DND-41 (cell line): Measurements from ENCODE around the gene NOXRED1.
"Not testable (repeated sequence)": the region's sequence is repeated elsewhere in the genome, so short reads cannot be mapped to it uniquely, and the experiment has no call there.

Source experiments
- ATAC-seq: fragments of 200-7000 bp; cut with Tn5 transposase; 3 replicates; pipeline ENCODE4 v1.9.1; 2021; ENCODE audit warnings: low read depth; ENCODE audit not compliant: insufficient read depth
- DNase-seq: peaks from one replicate; pipeline ENCODE4 v3.0.0-alpha.2; 2020
- H2AFZ ChIP-seq: 2 replicates; pipeline ENCODE4 v1.6.0; 2012; ENCODE audit warnings: low read depth, low read length
- H3K27ac ChIP-seq: 2 replicates; pipeline ENCODE4 v1.5.1; 2012; ENCODE audit warnings: low read length, inconsistent platforms
- H3K27me3 ChIP-seq: fragments of 200-600 bp; sonication (generic); 2 replicates; pipeline ENCODE4 v1.6.0; 2012; ENCODE audit warnings: low read length, mild to moderate bottlenecking, inconsistent platforms; ENCODE audit not compliant: insufficient read depth, poor library complexity
- H3K36me3 ChIP-seq: 2 replicates; pipeline ENCODE4 v1.5.1; 2012; ENCODE audit warnings: low read length, inconsistent platforms; ENCODE audit not compliant: insufficient read depth
- H3K4me1 ChIP-seq: 2 replicates; pipeline ENCODE4 v1.5.1; 2012; ENCODE audit warnings: mild to moderate bottlenecking, low read length; ENCODE audit not compliant: insufficient read depth
- H3K4me2 ChIP-seq: 2 replicates; pipeline ENCODE4 v1.6.0; 2012; ENCODE audit warnings: mild to moderate bottlenecking, moderate library complexity, low read length, inconsistent platforms; ENCODE audit not compliant: insufficient read depth
- H3K4me3 ChIP-seq, 2 experiments: fragments of 200-600 bp in 1 of 2; shearing (Covaris generic) in 1 of 2; 2 replicates each; pipeline ENCODE4 v1.5.1; 2012 to 2016; ENCODE audit warnings: inconsistent platforms in 2 of 2, low read length in 2 of 2, mild to moderate bottlenecking in 2 of 2, low read depth in 1 of 2, moderate library complexity in 1 of 2
- H3K79me2 ChIP-seq: 2 replicates; pipeline ENCODE4 v1.6.0; 2012; ENCODE audit warnings: low read length, inconsistent platforms; ENCODE audit not compliant: insufficient read depth
- H3K9ac ChIP-seq: 2 replicates; pipeline ENCODE4 v1.6.0; 2012; ENCODE audit warnings: low read depth, mild to moderate bottlenecking, inconsistent platforms, low read length, moderate library complexity
- H3K9me3 ChIP-seq: 2 replicates; pipeline ENCODE4 v1.5.1; 2012; ENCODE audit warnings: low read length, moderate library complexity, mild to moderate bottlenecking, inconsistent platforms; ENCODE audit not compliant: insufficient read depth, severe bottlenecking
- H4K20me1 ChIP-seq: 2 replicates; pipeline ENCODE4 v1.6.0; 2012; ENCODE audit warnings: low read length; ENCODE audit not compliant: insufficient read depth
- EZH2 ChIP-seq: IDR thresholded peaks from 3 replicates; pipeline ENCODE4 v1.6.1; 2012; ENCODE audit warnings: borderline replicate concordance, low read depth, mild to moderate bottlenecking, moderate library complexity, low read length, inconsistent platforms; ENCODE audit not compliant: severe bottlenecking
- TF ChIP-seq, protein P1 (sequence below): IDR thresholded peaks from 2 replicates; pipeline ENCODE4 v1.5.1; 2012; ENCODE audit warnings: borderline replicate concordance, low read length, moderate library complexity, mild to moderate bottlenecking; ENCODE audit not compliant: poor library complexity, severe bottlenecking; ENCODE audit errors: extremely low read depth

NOXRED1 gene

DNA sequence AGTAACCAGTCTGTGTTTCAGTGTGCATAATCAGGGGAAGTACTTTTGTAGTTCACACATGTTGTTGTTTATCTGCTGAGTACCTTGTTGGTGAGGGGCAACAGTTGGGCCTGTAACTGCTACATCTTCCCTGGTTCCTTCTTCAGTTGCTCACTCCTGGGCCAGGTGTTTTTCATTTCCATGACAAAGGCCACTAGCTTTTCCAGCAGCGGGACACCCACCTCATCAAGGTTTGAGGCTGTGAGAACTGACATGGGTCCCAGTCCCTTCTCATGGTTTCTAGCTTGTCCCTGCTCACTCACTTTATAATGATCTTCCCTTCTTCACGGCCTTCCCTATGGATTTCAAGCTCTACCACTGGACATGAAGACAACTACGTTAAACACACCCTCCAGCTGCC lies 1.5 kb upstream of the NOXRED1 start:
- Histone ChIP-seq H3K27ac (no peak overlapping the region), H3K4me2 (no peak overlapping the region)

DNA sequence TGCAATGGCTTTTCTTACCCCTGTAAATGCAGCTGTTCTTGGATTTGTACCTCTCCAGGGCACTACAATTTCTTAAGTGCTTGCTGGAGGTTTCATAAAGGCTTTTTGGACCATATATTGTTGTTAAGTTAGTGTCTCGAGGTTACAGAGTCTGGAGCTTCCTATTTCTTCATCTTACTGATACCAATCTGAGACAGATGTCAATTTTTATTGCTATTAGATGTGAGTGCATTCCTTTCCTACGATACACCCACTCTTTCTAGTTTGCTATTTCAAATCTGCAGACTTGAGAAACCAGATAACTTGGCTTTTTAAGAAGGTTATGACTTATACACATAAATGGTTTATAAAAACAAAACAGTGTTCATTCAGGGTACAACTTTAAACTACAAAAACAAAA lies 2.1 kb downstream of the NOXRED1 start:
- Histone ChIP-seq H3K36me3 (peaks cover 34% of the 10 kb centered on the region), H3K79me2 (no peaks in the 10 kb centered on the region), H3K4me1 (no peaks in the 10 kb centered on the region), H3K27me3 (no peaks in the 10 kb centered on the region), H3K4me2 (no peak overlapping the region), H3K9ac (no peak overlapping the region), H2AFZ (no peak overlapping the region), H3K9me3 (peaks cover 6% of the 10 kb centered on the region), H3K4me3 (no peak overlapping the region), H4K20me1 (no peaks in the 10 kb centered on the region), H3K27ac (no peak overlapping the region)
- TF ChIP-seq, protein P1, sequence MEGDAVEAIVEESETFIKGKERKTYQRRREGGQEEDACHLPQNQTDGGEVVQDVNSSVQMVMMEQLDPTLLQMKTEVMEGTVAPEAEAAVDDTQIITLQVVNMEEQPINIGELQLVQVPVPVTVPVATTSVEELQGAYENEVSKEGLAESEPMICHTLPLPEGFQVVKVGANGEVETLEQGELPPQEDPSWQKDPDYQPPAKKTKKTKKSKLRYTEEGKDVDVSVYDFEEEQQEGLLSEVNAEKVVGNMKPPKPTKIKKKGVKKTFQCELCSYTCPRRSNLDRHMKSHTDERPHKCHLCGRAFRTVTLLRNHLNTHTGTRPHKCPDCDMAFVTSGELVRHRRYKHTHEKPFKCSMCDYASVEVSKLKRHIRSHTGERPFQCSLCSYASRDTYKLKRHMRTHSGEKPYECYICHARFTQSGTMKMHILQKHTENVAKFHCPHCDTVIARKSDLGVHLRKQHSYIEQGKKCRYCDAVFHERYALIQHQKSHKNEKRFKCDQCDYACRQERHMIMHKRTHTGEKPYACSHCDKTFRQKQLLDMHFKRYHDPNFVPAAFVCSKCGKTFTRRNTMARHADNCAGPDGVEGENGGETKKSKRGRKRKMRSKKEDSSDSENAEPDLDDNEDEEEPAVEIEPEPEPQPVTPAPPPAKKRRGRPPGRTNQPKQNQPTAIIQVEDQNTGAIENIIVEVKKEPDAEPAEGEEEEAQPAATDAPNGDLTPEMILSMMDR: no peak
- no peak for TF ChIP-seq EZH2
- ATAC-seq (no peak), DNase-seq (no peak)

More for the DNA sequence above, 1.5 kb upstream of the NOXRED1 start:
- ATAC-seq (no peak), DNase-seq (no peak)
- Histone ChIP-seq H4K20me1 (no peaks in the 10 kb centered on the region), H2AFZ (no peak overlapping the region), H3K27me3 (no peaks in the 10 kb centered on the region), H3K79me2 (no peaks in the 10 kb centered on the region), H3K9ac (no peak overlapping the region), H3K4me3 (no peak overlapping the region), H3K4me1 (no peaks in the 10 kb centered on the region), H3K36me3 (peaks cover 70% of the 10 kb centered on the region), H3K9me3 (peaks cover 2% of the 10 kb centered on the region)
- TF ChIP-seq, protein P1: no peak
- TF ChIP-seq EZH2: no peak

DNA sequence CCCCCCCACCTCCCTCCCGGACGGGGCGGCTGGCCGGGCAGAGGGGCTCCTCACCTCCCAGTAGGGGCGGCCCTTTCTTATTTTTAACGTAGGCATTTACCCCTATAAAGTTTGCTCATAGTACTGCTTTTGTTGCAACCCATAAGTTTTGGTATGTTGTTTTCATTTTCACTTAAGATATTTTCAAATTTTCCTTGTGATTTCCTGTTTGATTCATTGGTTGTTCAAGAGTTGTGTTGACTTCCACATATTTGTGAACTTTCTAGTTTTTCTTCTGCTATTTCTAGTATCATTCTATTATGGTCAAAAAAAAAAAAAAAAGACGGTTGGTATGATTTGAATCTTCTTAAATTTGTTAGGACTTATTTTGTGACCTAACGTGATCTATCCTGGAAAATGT lies 6.5 kb downstream of the NOXRED1 start:
- TF ChIP-seq EZH2: no peak
- TF ChIP-seq, protein P1: no peak
- H4K20me1 ChIP-seq: no peaks in the 10 kb centered on the region
- no peak overlapping the region for H2AFZ ChIP-seq
- ATAC-seq: no peak
- no peaks in the 10 kb centered on the region for H3K27me3 ChIP-seq
- H3K9me3 ChIP-seq: peaks cover 6% of the 10 kb centered on the region
- no peak overlapping the region for H3K4me3 ChIP-seq
- no peaks in the 10 kb centered on the region for H3K36me3 ChIP-seq
- H3K9ac ChIP-seq: no peak overlapping the region
- DNase-seq: no peak
- no peaks in the 10 kb centered on the region for H3K4me1 ChIP-seq
- H3K4me2 ChIP-seq: no peak overlapping the region
- H3K79me2 ChIP-seq: no peaks in the 10 kb centered on the region
- H3K27ac ChIP-seq: no peak overlapping the region

DNA sequence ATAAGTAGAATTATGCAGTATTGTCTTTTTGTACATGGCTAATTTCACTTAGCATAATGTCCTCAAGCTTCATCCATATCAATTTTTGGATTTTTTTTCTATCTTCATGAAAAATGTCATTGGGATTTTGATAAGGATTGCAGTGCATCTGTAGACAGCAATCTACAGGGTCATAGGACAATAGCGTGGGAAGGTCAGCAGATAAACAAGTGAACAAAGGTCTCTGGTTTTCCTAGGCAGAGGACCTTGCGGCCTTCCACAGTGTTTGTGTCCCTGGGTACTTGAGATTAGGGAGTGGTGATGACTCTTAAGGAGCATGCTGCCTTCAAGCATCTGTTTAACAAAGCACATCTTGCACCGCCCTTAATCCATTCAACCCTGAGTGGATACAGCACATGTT lies 7.2 kb downstream of the NOXRED1 start:
- not testable (repeated sequence) for H4K20me1 ChIP-seq, H3K4me3 ChIP-seq, H3K27ac ChIP-seq, H3K36me3 ChIP-seq, H2AFZ ChIP-seq, H3K9ac ChIP-seq, DNase-seq, ATAC-seq, H3K4me2 ChIP-seq, H3K79me2 ChIP-seq, H3K27me3 ChIP-seq, H3K9me3 ChIP-seq, H3K4me1 ChIP-seq

DNA sequence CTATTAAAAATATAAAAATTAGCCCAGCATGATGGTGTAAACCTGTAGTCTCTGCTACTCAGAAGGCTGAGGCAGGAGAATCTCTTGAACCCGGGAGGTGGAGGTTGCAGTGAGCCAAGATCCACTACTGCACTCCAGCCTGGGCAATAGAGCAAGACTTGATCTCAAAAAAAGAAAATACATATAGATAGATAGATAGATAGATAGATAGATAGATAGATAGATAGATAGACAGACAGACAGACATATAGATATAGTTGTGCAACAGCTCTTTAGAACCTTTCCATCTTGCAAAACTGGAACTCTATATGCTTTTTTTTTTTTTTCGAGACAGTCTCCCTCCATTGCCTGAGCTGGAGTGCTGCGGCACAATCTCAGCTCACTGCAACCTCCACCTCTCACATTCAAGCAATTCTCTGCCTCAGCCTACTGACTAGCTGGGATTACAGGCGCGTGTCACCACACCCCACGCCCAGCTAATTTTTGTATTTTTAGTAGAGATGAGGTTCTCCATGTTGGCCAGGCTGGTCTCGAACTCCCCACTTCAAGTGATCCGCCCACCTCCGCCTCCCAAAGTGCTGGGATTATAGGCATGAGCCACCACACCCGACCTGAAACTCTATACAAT lies 7.8 kb downstream of the NOXRED1 start:
- not testable (repeated sequence) for H3K4me3 ChIP-seq

More for the DNA sequence above, 7.8 kb downstream of the NOXRED1 start:
- H3K9ac ChIP-seq, ATAC-seq, H3K4me2 ChIP-seq, H3K27me3 ChIP-seq, H2AFZ ChIP-seq, H3K36me3 ChIP-seq, H3K4me1 ChIP-seq, DNase-seq, H4K20me1 ChIP-seq, H3K27ac ChIP-seq, H3K9me3 ChIP-seq, H3K79me2 ChIP-seq: not testable (repeated sequence)
